NCI-H187 treated with DMSO at 0.1 percent for 48 hours (cell line): ENCODE data around the gene LPAR2.
"Not testable (repeated sequence)": the region's sequence is repeated elsewhere in the genome, so short reads cannot be mapped to it uniquely, and the experiment has no call there.

ENCODE experiments used
- DNase-seq: peaks from one replicate; lab custom pipeline; 2025; lab: John Stamatoyannopoulos, UW

Gene LPAR2

DNA sequence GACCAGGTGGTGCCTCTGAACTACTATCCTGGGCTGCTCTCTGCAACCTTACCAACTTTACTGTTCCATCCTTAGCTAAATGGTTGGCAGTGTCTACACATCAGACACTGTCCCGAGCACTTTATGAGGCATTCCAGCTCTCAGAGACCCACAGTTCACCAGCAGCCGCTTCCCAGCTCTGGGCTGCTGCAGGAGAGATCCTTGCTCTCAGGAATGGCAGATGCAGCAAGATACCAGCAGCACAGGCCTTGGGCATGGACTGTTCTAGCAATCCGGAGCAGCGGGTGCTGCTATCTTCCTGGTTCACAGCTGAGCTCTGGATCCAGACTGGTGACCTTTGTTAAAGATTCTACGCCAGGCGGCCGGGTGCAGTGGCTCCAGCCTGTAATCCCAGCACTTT is 3.3 kb upstream of the LPAR2 start:
- DNase-seq = no peak

DNA sequence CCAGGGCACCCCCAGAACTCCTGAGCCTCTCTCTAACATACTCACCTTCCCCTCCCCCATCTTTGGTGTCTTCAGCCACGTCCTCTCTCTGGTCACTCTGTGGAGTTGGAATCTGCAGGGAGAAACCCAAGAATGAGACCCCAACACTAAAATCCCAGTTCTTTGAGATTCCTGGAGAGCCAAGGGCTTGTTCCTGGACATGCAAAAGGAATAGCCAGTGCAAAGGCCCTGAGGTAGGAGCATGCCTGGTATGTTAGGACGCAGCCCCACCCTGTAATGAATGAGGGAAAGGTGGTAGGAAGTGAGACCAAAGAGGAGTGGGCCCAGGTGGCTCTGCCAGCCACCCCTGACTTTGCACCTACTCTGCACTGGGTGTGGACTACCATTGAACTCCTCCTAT is 2.4 kb upstream of the LPAR2 start:
- DNase-seq = no peak

DNA sequence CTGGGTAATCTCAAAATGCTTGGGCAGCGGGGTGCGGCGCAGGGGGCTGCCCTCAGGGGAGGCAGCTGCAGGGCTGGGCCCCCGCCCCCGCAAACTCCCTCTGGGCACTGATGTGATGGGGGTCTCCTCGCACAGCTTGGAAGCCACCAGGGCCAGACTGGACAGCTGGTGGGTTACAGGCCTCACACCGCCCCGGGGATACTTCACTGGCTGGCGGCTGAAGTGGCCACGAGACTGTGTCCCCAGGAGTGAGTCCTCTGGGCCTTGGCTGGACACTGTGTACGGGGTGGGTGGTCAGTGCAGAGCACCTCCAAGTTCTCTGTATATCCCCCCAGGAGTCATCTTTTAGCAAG is 2.0 kb upstream of the LPAR2 start:
- DNase-seq = no peak

DNA sequence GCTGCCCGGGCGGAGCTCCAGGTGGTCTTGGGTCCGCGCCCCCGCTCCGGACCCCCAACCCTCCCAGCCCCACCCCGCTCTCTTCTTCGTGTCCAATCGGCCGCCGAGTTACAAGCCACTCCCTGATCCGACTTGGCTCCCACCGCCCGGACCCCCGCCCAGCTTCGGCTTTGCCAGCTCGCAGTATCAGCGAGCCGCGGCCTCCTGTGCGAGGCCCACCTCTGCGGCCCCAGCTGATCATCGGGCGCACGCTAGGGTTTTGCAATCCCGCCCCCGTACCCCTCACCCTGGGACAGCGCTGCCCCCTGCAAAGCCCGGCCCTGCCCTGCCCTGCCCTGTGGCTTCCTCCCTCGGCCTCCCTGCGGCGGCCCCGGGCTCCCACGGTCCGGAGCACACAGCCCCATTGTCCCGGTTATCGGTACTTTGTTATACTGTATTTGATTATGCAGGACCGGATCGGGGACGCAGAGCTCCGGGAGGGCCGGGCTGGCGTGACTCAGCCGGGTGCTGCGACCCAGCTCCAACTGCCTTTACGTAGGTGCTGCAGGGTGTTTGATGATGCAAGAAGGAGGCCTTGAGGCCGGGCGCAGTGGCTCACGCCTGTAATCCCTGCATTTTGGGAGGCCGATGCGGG is 598 bp upstream of the LPAR2 start:
- no peak for DNase-seq

DNA sequence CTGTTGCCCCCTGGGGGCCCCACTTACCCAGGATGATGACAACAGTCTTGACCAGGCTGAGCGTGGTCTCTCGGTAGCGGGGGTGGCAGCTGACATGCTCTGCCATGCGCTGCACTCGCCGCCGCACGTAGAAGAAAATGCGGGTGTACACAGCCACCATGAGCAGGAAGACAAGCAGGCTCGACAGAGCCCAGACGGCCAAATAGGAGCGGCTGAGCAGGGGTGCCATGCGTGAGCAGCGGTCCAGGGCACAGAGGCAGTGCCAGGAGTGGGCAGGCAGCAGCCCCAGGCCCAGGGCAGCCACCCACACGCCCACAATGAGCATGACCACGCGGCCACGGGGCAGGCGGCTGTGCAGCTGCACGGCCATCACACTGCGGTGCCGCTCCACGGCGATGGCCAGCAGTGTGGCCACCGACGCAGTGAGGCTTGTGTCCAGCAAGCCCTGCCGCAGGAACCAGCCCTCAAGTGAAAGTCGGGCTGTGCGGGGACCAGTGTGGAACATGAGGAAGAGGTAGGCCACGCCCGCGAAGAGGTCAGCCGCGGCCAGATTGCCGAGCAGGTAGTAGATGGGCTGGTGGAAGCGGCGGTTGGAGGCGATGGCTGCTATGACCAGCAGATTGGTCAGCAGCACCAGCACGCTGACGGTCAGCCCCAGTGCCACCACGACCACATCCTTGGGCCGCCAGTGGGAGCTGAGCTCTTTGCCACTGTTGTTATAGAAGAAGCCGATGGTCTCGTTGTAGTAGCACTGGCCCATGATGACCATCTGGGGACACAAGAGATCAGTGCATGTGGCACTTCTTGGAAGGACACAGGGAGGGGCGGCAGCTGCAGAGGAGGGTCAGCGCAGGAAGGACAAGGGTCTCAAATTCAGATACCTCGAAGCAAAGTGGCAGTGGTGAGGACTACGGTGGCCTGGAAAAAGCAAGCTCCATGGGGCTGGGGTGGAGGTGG is 1.2 kb downstream of the LPAR2 start:
- no peak for DNase-seq

DNA sequence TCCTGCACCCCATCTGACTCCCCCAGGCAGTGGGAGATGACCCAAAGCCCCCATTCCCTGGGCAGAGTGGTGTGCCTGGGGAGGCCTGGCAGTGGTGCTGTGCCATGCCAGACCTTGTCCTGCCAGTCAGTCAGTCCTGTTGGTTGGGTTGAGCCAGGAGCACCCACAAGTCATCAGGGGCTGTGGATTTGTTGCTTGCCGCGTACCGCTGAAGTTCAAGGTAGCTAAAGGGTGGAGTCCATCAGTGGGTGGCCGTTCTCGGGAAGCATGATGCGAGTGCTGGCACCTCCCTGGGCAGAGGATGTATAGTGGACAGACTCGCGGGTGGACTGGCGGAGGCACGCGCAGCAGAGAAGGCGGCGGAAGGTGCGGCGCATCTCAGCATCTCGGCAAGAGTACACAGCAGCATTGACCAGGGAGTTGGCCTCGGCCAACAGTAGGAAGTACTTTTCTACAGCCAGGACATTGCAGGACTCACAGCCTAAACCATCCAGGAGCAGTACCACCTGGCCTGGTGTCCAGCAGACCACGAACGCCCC is 3.9 kb downstream of the LPAR2 start:
- DNase-seq = no peak

DNA sequence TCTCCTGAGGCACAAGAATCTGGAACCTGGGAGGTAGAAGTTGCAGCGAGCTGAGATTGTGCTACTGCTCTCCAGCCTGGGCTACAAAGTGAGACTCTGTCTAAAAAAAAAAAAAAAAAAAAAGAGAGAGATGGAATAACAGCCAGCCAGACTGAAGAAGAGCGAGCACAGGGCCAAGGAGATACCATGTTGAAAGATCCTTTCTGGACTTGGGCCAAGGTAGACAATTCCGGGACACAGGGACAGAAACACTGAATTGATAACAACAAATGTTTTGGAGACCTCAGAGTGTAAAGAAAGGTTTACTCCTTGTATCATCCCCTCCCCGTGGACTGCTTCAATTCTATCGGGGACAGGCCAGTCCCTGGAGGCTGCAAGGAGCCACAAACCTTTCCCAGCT is 4.6 kb downstream of the LPAR2 start:
- DNase-seq = no peak

DNA sequence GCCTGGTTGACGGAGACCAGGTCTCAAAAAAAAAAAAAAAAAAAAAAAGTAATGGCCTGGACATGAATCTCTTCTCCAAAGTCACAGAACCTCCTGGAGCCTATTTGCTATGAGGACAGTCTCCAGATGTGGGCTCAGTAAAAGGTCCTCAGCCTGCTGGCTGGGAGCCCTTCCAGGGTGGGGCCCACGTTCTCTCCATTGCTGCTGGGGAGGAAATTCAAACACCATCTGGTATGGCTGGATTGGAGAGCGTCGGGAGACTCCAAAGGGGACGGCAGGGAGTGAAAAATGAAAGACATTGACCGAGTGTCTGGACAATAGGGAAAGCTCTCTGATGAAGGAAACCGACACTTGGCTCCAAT is 8.2 kb downstream of the LPAR2 start:
- DNase-seq = no peak

DNA sequence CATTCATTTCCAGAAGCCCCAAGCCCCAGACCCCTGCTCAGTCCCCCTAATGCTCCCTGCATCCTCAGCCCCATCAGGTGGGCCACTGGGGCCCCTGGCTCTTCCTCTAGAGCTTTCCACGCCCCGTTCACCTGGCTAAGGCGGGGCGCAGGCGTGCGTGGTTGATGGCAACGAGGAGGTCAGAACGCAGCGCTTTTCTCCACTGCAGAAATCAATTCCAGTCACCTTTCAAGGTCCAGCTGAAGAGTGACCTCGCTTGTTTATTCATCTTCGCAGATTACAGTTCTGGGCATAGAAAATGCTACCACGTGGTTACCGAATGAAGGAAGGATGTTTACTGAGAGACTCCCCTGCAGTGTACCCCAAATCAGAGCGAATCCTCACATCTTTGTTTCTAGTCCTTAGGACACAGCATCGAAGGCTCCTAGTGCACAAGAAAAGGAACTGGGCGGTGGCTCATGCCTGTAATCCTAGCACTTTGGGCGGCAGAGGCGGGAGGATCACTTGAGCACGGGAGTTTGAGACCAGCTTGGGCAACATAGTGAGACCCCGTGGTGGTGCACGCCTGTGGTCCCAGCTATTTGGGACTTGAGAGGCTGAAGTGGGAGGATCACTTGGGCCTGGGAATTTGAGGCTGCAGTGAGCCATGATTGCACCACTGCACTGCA is 8.7 kb downstream of the LPAR2 start:
- DNase-seq = no peak

DNA sequence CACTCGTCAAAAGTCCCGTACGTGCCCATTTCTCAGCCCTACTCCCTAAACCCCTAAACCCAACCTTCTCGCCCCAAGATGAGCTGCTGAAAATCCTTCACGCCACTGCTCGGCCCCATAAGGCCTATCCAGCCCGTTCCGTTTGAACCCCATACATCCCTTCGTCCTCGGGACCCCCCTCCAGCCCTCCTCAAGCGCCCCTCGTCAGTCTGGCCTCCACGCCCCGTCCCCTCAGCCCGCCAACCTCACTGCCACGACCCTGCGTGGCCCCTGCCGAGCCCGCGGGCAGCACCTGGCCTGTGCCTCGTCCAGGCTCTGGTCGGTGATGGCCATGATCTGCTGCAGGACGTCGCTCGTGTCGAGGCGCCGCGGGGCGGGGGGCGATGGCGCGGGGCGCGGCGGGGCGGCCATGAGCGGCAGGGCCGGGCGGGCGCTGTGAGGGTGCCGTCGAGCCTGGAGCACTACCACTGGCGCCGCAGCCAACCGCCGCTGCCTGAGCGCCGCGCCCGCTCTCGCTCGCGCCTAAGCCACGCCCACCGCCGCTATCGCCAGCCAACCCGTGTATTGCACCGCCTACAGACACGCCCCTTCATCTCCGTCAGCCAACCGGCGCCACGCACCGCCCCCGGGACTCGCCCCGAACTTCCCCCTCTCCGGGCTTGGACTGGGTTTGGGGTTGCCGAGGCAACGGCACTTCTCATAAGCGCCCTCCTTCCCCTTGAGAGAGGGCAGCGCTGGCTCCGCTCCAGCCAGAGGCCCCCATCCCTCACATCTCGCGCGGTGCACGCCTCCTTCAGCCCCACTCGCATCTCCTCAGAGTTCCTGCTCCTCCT is 9.6 kb downstream of the LPAR2 start, which contains the start of gene PBX4:
Gene PBX4, minus strand, starts transcription at position 469 of the 833 bp plus-strand sequence. Its CDS starts 58 bp downstream, at position 411.
- DNase-seq = peak; percentile 74

DNA sequence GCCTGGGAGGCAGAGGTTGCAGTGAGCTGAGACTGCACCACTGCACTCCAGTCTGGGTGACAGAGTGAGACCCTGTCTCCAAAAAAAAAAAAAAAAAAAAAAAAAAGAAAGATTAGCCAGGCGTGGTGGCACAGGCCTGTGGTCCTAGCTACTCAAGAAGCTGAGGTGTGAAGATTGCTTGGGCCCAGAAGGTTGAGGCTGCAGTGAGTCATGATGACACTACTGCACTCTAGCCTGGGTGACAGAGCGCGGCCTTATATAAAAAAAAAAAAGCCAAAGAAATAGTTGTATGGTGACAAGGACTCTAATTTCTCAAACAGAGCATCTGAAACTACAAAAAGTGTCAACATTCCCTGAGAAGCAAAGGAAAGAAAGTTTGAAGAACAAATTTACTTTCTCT is 12.9 kb downstream of the LPAR2 start:
- no peak for DNase-seq

DNA sequence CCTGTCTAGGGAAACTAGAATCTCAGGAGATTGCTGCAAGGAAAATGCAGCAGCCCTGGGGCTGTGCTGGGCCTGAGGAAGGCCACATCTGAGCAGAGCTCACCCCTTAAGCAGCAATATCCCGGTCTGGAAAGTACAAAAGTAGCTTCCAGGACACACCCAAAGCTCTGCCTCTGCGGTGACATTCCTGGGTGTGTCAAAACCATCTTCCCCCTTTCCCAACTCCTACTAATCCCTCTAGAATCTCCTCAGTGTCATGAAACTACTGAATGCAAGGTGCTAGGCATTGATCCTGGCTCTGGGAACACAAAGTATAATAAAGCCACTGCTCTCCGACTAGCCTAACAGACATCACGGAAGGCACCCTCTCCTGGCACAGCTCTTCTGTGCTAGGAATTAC is 14.5 kb downstream of the LPAR2 start:
- no peak for DNase-seq

DNA sequence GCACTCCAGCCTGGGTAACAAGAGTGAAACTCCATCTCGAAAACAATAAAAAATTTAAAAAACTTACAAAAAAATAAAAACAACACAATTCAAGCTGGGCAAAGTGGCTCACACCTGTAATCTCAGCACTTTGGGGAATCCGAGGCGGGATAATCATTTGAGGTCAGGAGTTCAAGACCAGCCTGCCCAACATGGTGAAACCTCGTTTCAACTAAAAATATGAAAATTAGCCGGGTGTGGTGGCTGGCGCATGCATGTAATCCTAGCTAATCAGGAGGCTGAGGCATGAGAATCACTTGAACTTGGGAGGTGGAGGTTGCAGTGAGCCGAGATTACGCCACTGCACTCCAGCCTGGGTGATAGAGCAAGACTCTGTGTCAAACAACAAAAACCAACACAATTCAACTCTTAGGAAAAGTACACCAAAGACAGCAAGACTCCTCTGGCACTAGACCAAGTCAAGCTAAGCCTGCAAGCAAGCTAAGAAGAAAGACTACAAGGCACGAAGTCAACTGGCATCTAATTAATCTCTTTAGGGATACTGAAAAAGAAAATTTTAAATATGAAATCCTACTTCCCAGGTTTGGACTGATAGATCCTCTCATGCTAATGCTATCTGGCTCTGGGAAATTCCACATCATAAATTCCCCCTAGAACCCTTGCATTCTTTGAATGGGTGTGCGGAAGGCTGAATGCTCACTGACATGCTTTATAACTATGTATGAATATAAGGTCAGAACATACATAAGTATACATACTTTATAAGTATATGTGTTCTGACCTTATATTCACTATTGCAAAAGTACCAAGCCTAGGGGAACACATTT is 17.4 kb downstream of the LPAR2 start:
- DNase-seq = no peak

DNA sequence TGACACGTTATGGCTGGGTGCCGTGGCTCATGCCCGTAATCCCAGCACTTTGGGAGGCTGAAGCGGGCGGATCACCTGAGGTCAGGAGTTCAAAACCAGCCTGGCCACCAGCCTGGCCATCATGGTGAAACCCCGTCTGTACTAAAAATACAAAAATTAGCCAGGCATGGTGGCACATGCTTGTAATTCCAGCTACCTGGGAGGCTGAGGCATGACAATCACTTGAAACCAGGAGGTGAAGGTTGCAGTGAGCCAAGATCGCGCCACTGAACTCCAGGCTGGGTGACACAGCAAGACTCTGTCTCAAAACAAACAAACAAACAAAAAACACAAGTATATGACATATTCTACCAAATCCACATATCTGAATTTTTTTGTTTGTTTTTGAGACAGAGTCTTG is 21.3 kb downstream of the LPAR2 start:
- DNase-seq = not testable (repeated sequence)

DNA sequence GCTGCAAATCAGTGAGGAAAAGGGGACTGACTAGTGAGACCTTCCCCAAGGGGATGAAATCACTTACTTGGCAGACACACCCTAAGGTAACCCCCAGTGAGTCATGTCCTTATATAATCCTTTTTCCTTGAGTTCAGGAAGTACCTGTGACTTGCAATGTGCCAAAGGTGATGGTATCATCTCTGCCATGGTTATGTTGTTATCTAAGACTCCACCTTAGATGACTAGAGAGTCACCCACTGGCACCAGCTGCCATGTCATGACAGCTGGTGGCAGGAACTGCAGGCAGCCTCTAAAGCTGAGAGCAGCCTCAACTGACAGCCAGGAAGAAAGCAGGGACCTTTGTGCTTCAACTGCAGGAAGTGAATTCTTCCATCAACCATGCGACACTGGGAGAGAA is 22.0 kb downstream of the LPAR2 start:
- no peak for DNase-seq

DNA sequence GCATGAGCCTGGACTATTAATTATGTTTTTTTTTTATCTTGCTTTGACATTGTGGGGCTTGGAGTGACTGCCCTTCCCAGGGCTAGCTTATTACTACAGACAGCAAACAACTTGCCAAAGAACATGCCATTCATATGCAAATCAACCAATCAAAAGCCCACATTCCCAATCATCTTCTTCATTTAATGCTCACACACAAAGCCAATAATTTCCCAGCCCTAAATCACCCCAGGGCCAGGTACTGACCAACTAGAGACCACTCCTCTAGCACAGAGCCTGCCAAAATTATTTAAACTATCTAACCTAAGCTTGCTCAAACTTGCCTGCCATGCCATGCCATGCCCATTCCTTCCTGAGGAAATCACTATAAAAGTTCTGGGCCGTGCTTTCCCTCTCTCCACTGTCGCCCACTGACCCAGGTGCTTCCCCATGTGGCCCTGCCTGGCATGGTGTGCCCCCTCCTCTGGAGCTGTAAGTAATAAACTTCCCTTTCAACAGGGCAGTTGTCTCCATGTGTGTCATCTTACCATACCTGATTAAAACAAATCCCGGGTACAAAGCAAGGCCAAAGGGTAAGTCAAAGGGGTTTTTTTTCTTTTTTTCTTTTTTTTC is 25.2 kb downstream of the LPAR2 start:
- DNase-seq = no peak

DNA sequence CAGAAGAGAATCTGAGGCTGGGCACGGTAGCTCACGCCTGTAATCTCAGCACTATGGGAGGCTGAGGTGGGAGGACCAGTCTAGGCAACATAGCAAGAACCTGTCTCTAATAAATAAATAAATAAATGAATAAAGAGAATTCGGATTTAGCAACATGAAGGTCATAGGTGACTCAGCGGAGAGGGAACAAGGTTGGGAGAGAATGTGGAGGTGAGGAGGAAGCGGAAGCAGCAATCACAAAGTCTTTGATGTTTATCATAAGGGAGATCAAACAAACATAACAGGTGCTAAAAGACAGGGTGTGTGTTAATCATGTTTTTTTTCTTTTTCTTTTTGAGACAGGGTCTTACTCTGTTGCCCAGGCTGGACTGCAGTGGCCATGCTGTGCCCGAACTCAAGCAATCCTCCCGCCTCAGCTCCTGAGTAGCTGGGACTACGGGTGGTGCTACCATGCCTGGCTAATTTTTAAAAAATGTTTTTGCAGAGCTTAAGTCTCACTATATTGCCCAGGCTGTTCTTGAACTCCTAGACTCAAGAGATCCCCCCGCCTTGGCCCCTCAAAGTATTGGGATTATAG is 25.8 kb downstream of the LPAR2 start:
- no peak for DNase-seq

DNA sequence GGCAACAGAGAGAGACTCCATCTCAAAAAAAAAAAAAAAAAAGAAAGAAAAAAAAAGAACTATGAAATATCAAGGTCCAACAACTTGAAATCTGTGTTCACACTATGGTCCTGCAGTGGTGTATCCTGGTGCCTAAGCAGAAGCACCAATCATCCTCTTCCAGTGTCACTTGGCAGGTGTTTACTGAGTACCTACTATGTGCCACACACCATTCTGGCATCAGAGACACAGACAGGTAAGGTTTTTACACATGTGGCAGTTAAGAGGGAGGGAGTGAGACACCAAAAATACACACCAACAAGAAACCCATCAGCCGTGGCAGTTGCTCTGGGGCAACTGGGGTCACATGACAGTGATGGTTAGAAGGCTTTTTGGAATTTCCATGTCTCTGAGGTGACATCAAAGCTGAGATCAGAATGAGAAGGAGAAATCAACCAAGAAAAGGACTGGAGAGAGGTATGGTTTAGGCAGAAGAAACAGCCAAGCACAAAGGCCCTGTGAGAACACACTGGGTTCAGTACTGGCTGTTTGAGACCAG is 27.2 kb downstream of the LPAR2 start:
- no peak for DNase-seq

DNA sequence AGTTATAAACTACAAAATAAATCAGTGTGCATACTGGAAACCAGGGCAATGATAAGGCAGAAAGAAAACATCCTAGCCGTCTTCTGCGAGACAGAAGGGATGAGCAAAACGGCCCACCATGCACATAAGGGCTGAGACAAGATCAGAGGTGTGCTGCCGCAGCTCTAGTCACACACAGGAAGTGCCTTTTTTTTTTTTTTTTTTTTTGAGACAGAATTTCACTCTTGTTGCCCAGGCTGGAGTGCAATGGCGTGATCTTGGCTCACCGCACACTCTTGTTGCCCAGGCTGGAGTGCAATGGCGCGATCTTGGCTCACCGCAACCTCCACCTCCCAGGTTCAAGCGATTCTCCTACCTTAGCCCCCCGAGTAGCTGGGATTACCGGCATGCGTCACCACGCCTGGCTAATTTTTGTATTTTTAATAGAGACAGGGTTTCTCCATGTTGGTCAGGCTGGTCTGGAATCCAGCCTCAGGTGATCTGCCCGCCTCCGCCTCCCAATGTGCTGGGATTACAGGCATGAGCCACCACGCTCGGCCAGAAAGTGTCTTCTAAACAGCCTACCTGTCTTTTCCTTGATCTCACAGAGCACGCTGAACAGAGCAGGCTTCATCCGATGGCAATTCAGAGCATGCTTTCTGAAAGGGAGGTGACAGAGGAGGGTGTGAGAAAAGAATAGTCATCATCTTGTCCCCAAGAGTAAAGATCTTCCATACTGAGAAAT is 29.1 kb downstream of the LPAR2 start:
- DNase-seq = not testable (repeated sequence)
